OCI-LY7 (cell line): ENCODE data around the gene TTLL6. TPM values are rescaled to one million over a fixed set of nuclear protein-coding genes. Genes with fewer than 3 reads are reported as not detected.

Experiments used
- BruUV-seq: library from RNA; stranded (reverse); fragments of 400-500 nt; replicated peaks from 2 replicates; lab custom pipeline; 2021; lab: Mats Ljungman, UMichigan
- CTCF ChIA-PET: fragments of 300-600 bp; sonication (Branson Sonifier 250); formaldehyde crosslinking; loops from one replicate; lab custom pipeline; 2022; ENCODE audit warnings: antibody characterized with exemption; ENCODE audit not compliant: unreplicated experiment; lab: Charles Lee
- POLR2A ChIA-PET: fragments of 300-600 bp; sonication (Branson Sonifier 250); formaldehyde crosslinking; loops from one replicate; lab custom pipeline; 2022; ENCODE audit warnings: antibody characterized with exemption; lab: Charles Lee
- DNase-seq: peaks from one replicate; pipeline ENCODE4 v3.0.0-alpha.2; 2015; ENCODE audit warnings: low spot score
- H2AFZ ChIP-seq: fragments of 200-600 bp; sonication (generic), shearing (Covaris generic); 2 replicates; pipeline ENCODE4 v1.6.1; 2014; ENCODE audit warnings: mild to moderate bottlenecking, antibody characterized with exemption, low read length, moderate library complexity
- H3K27ac ChIP-seq: fragments of 200-600 bp; sonication (generic); 2 replicates; pipeline ENCODE4 v1.5.1; 2014; ENCODE audit warnings: mixed run types, low read depth, mild to moderate bottlenecking, moderate library complexity, low read length, inconsistent platforms; ENCODE audit not compliant: poor library complexity, severe bottlenecking
- H3K36me3 ChIP-seq: fragments of 200-600 bp; sonication (generic); 2 replicates; pipeline ENCODE4 v1.6.1; 2014; ENCODE audit warnings: mild to moderate bottlenecking, antibody characterized with exemption, low read length, moderate library complexity, mixed read lengths; ENCODE audit not compliant: insufficient read depth
- H3K4me1 ChIP-seq: fragments of 200-600 bp; sonication (generic); 2 replicates; pipeline ENCODE4 v1.5.1; 2014; ENCODE audit warnings: mild to moderate bottlenecking, low read length; ENCODE audit not compliant: insufficient read depth, poor library complexity, severe bottlenecking
- H3K4me2 ChIP-seq: fragments of 200-600 bp; sonication (generic); 2 replicates; pipeline ENCODE4 v1.6.1; 2014; ENCODE audit warnings: mild to moderate bottlenecking, low read length
- H3K4me3 ChIP-seq: fragments of 200-600 bp; sonication (generic); 2 replicates; pipeline ENCODE4 v1.5.1; 2014; ENCODE audit warnings: mild to moderate bottlenecking, low read depth, low read length; ENCODE audit not compliant: poor library complexity, severe bottlenecking
- H3K79me2 ChIP-seq: fragments of 200-600 bp; sonication (generic); 2 replicates; pipeline ENCODE4 v1.6.1; 2016; ENCODE audit warnings: low read depth, mild to moderate bottlenecking, low read length, moderate library complexity, mixed read lengths; ENCODE audit not compliant: insufficient read depth
- H3K9me2 ChIP-seq: fragments of 200-600 bp; sonication (generic); 2 replicates; pipeline ENCODE4 v1.6.1; 2016; ENCODE audit warnings: mild to moderate bottlenecking, low read length, mixed read lengths; ENCODE audit not compliant: insufficient read depth
- H3K9me3 ChIP-seq: fragments of 200-600 bp; sonication (generic); 2 replicates; pipeline ENCODE4 v1.6.1; 2014; ENCODE audit warnings: mild to moderate bottlenecking, mixed run types, low read length, mixed read lengths
- H4K20me1 ChIP-seq: fragments of 200-600 bp; sonication (generic); 2 replicates; pipeline ENCODE4 v1.6.1; 2014; ENCODE audit warnings: mild to moderate bottlenecking, antibody characterized with exemption, low read length, moderate library complexity, mixed read lengths; ENCODE audit not compliant: insufficient read depth
- EZH2phosphoT487 ChIP-seq: fragments of 200-600 bp; sonication (generic); IDR thresholded peaks from 2 replicates; pipeline ENCODE4 v1.6.1; 2018; ENCODE audit warnings: low read depth, borderline replicate concordance, mild to moderate bottlenecking, mixed run types, antibody characterized with exemption, low read length, moderate library complexity, mixed read lengths
- intact Hi-C: fragments of 100-400 bp; cut with micrococcal nuclease; formaldehyde crosslinking; loops from one replicate; pipeline ENCODE4 v1.10.0; 2022; ENCODE audit not compliant: unreplicated experiment
- total RNA-seq, 2 experiments: library from RNA; depleted of rRNA in 1 of 2; stranded (reverse); fragments of >200 nt in 1 of 2; shearing (Covaris generic) in 1 of 2; gene quantifications; 2 replicates each; pipeline ENCODE4 v1.2.3, GENCODE V29; 2014 to 2022
- TF ChIP-seq, protein P1 (sequence below): fragments of 200-600 bp; sonication (generic); conservative IDR thresholded peaks from 2 replicates; pipeline ENCODE4 v1.5.1; 2014; ENCODE audit warnings: mild to moderate bottlenecking, antibody characterized with exemption, low read length, moderate library complexity, mixed read lengths

The TTLL6 gene
- total RNA-seq, 2 experiments from 2014 or later = not detected

DNA sequence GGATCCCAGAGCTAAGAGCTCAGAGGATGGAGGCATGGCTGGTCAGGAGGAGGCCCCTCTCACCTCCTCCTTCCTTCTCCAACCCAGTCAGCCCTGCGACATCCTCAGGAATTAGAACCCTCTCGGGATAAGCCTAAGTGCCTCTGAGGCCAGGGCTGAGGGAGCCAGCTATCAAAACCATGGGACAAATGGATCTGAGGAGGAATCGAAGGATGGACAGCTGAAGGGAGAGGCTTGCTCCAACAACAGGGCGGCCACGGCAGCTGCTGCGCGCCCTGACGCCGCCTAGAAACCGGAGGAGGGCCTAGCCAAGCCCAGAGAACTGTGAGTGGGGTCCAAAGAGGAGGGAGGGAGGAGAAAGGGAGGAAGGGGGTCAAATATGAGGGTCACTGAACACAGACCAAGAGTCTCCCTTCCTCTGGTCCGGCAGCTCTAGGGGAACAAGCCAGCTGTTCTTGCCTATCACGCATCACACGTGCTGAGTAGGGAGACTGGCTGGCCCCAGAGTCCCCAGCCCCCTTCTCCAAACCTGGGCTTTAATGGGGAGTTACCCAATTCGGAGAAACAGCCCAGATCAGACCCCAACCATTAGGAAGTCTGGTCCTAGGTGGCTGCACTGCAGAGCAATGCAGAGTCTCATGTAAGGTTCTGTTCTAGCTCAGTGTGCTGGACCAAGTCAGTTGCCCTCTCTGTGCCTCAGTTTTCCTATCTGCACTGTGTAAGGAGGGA, 82.5 kb downstream of the TTLL6 start:
- H4K20me1 ChIP-seq = no peaks in the 10 kb centered on the region
- no peak overlapping the region for H3K4me2 ChIP-seq
- no peak overlapping the region for H3K27ac ChIP-seq
- POLR2A ChIA-PET = interaction anchor here (0.6 kb wide), 1 partner anchor 100 kb away, joined by 3 read pairs; no protein-coding TSS in a partner anchor
- no peaks in the 10 kb centered on the region for H3K36me3 ChIP-seq
- DNase-seq = no peak
- no peaks in the 10 kb centered on the region for H3K9me2 ChIP-seq
- no peaks in the 10 kb centered on the region for H3K9me3 ChIP-seq
- H3K4me3 ChIP-seq = no peak overlapping the region
- TF ChIP-seq EZH2phosphoT487 = no peak
- TF ChIP-seq, protein P1, sequence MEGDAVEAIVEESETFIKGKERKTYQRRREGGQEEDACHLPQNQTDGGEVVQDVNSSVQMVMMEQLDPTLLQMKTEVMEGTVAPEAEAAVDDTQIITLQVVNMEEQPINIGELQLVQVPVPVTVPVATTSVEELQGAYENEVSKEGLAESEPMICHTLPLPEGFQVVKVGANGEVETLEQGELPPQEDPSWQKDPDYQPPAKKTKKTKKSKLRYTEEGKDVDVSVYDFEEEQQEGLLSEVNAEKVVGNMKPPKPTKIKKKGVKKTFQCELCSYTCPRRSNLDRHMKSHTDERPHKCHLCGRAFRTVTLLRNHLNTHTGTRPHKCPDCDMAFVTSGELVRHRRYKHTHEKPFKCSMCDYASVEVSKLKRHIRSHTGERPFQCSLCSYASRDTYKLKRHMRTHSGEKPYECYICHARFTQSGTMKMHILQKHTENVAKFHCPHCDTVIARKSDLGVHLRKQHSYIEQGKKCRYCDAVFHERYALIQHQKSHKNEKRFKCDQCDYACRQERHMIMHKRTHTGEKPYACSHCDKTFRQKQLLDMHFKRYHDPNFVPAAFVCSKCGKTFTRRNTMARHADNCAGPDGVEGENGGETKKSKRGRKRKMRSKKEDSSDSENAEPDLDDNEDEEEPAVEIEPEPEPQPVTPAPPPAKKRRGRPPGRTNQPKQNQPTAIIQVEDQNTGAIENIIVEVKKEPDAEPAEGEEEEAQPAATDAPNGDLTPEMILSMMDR = no peak
- intact Hi-C loops = no loop called here
- no peaks in the 10 kb centered on the region for H3K4me1 ChIP-seq
- no peaks in the 10 kb centered on the region for H3K79me2 ChIP-seq
- BruUV-seq = no TSS peak
- CTCF ChIA-PET = no interaction called here
- H2AFZ ChIP-seq = no peak overlapping the region

- H2AFZ ChIP-seq = no peak overlapping the region
- no TSS peak for BruUV-seq
- no peaks in the 10 kb centered on the region for H3K4me1 ChIP-seq
- H3K9me3 ChIP-seq = no peaks in the 10 kb centered on the region
- ChIA-PET CTCF (no interaction called here), POLR2A (no interaction called here)
- H4K20me1 ChIP-seq = no peaks in the 10 kb centered on the region
- no peaks in the 10 kb centered on the region for H3K9me2 ChIP-seq
- DNase-seq = no peak
- H3K36me3 ChIP-seq = no peaks in the 10 kb centered on the region
- no peak overlapping the region for H3K27ac ChIP-seq
- H3K4me3 ChIP-seq = no peak overlapping the region
- no peak overlapping the region for H3K4me2 ChIP-seq
- TF ChIP-seq, protein P1 = no peak
- TF ChIP-seq EZH2phosphoT487 = no peak
- no peaks in the 10 kb centered on the region for H3K79me2 ChIP-seq
- intact Hi-C loops = no loop called here
Observed at GRCh38 chr17:48733632-48734328, 83.2 kb downstream of the TTLL6 start.
